G401.6 (cell line): ENCODE data around the gene EPHA7.

Experiments
- FAIRE-seq: peaks from 2 replicates; lab custom pipeline; 2012; peaks lifted over from hg19 to GRCh38; lab: Jason Lieb, UNC

The EPHA7 gene

DNA sequence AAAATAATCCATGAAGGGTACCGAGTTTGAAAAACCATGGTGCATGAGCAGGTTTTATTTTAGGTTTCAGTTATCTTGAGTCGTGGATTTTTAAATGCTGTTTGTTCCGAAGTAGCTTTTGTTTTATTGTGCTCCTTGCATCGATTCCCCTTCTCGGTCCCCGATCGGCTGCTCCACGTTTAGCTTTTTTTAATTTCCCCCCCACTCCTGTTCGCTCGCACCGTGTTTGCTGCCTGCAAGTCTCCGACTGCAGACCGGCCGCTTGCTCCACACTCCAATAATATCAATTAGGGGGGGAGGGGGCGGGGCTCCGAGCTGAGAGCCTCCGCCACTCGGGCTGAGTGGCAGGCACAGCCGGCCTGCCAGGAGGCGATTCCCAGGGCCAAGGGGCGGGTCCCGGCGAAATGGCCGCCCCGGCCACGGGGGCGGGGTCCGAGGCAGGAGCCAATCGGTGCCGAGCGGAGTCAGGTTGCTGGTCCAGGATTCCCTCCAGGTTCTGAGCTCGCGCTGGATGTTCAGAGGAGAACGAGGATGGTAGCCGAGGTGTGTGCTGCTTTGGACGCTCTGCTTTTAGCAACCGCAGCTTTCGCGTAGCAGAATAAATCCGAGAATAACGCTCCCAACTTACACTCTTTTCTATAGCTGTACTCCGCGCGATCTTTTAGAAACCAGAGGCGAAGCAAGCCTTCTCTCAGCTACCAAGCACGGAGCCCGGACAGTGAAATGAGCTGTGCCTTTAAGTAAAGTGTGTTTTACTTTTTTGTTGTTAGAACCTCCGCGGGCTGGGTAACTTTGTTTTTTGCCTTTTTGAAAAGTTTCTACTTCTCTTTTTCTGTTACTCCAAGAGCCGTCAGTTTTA lies at the start of gene EPHA7:
EPHA7 (minus strand) TSS at position 256 of the 859 bp plus-strand sequence; CDS start at position 38, 218 bp downstream.
- no peak for FAIRE-seq

DNA sequence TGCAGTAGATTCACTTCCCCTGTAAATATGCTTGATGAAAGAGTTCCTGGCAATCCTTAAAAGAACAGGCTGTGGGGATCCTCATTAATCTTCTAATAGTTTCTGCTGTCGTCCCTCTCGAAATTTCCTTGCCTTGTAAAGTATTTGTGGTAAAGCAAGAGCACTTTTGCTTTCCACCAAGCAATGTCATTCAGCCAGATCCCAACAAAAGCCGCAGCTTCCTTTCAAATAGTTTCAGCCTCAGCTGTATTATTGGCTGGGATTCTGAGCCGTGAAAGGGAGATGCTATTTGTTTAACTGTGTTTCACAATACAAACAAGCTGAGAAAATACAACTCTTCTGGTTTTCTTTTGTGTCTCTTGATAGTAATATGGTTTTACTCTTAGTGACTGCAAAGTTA lies 48.9 kb upstream of the EPHA7 start:
- FAIRE-seq = no peak

DNA sequence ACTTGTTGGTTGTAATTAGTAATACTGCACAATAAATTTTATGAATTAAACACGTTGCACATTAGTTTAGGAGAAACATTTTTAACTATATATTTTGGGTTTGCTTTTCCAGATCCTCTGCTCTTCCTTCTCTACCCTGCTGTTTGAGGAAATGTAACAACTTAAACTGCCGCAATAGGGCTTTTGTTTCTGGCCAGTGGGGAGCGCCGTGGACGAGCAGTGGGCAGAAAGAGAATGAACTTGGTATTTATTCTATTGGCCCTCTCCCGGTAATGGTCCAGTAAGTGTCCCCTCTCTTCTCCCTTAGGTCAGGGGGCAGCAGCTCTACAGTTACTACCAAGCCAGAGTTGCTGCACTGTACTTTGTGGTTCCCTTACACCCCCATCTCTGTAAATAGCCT lies 35.2 kb upstream of the EPHA7 start:
- no peak for FAIRE-seq

DNA sequence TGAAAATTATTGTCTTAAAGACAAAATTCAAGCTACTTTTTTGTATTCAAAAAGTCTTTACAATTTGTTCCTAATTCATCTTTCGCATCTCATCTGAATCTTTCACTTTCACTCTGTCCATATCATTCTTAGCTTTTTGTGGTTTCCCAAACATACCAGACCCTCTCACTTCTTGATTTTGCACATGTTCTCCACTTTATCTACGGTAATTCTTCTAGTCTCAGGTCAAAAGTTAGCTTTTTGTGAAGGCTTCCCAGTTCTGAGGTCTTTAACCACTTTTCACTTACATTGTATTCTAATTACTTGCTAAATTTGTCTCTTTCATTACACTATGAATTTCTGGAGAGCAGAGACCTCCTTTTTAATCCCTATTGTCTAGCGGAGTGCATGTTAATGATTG lies 34.6 kb upstream of the EPHA7 start:
- no peak for FAIRE-seq

DNA sequence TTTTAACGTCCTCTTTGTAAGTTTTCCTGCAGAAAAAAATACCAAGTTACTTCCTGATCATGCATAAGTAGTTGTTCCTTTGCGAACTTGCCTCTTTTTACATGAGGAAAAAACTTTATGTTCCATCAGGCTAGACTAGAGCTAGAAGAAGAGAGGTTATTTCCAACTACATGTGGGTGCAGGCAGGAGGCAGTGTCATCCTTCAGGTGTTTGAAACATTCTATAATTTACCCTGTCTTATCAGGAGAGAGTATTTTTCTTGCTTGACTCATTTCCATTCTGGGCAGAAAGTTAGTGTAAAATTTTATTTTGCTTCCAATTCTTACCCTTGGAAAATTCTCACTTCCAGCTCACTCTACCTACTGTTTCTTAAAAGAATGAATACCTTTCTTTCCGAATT lies 28.5 kb upstream of the EPHA7 start:
- no peak for FAIRE-seq

DNA sequence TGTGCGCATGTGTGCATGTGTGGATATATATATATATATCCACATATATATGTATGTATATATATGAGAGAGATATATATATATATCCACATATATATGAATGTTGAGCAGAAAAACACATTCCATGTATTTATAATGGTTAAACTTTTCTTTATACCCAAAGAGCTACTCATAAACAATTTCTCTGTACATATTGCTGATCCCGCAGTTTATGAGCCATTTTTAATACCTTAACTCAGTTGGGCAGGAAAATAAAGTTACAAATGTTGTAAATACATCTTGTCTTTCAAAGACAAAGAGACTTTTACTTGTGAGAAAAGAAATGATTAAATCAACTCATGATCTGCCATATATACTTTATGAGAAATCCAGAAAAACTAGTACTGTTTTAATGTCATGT lies 18.1 kb upstream of the EPHA7 start:
- FAIRE-seq = no peak

DNA sequence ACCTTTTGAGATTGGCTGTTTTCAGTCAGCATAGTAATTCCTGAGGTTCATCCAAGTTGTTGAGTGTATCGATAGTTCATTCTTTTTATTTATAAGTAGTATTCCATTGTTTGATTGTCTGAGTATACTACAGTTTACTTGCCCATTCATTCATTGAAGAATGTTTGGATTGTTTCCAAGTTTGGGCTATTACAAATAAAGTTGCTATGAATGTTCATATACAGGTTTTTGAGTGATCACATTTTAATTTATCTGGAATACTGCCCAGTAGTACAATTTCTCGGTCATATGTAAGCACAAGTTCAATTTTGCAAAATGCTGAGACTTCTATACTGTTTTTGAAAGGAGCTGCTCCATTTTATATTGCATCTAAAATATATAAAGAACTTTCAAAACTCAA lies 14.2 kb upstream of the EPHA7 start:
- no peak for FAIRE-seq

DNA sequence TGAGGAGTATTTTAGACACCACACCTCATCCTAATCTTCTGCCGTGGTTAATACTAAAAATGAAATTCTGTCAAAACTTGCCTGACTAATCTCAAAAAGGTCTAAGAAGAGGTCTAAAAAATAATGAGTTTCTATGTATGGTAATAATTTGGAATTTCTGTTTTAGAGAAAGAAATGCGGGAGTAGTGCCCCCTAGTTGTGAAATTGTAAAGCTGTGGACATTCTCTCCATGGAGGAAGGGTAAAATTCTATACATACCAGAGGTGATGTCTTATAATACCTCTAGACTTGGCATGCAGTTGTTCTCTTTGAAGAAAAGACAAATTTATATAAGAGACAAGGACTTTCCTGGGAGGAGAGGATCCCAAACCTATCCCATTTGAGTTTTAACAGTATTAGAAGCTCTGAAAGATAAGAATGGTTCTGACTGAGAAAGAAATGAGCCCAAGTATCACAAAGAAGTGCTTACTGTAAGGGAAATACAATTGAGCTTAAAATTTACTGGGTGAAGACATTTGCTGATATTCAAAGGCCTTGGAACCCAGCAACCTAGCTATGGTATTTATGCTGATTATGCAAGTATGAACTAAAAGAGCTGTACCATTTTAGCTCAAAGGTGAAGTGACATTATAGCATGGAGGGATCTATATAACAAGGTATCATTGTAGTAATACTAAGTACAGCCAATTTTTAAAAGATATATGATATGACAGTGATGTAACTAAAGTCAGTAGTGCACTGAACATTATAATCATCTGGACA lies 5.1 kb upstream of the EPHA7 start:
- no peak for FAIRE-seq

DNA sequence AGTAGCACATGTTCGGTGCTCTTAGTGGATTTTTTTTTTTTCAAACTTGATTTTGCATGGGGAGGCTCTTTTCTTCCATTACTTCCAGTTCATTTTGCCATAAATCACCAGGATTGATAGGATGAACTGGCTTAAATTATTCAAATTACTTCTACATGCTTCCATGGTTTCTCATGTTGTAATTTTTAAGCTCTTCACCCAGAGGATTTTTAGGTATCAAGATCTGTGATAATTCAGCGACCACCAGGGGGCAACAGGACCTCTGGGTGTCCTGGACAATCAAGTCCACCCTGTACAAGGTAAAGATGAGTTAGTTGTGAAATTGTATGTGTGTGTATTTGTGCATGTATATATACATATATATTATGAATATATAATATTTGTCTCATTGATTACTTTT lies 4.2 kb upstream of the EPHA7 start:
- no peak for FAIRE-seq

DNA sequence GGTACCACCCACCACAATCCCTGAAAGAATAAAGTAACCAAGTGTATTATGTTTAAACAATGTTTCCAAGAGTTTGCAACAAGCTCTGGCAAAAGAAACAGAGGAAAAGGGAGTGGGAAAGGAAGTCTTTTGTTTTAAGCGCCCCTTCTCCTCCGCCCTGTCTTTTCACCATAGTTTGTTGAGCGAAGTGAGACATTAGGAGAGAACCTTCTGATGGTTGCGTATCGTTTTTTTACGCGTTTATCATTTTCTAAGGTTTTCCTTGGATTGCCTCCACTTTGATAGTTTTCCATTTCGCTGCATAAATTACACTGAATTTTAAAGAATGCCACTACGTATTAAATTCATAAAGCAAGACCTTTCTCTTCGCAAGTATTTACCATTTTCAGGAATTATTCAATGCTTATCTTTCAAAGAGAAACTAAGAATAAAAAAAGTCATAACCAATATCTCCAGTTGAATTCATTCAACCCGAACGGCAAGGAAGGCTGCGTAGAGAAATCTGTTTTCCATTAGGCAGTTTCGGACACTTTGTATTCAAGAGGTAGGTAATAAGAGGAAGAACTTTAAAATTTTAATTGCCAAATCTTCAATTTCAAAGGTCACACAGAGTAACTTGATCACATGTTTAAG lies 920 bp upstream of the EPHA7 start:
- FAIRE-seq = no peak

DNA sequence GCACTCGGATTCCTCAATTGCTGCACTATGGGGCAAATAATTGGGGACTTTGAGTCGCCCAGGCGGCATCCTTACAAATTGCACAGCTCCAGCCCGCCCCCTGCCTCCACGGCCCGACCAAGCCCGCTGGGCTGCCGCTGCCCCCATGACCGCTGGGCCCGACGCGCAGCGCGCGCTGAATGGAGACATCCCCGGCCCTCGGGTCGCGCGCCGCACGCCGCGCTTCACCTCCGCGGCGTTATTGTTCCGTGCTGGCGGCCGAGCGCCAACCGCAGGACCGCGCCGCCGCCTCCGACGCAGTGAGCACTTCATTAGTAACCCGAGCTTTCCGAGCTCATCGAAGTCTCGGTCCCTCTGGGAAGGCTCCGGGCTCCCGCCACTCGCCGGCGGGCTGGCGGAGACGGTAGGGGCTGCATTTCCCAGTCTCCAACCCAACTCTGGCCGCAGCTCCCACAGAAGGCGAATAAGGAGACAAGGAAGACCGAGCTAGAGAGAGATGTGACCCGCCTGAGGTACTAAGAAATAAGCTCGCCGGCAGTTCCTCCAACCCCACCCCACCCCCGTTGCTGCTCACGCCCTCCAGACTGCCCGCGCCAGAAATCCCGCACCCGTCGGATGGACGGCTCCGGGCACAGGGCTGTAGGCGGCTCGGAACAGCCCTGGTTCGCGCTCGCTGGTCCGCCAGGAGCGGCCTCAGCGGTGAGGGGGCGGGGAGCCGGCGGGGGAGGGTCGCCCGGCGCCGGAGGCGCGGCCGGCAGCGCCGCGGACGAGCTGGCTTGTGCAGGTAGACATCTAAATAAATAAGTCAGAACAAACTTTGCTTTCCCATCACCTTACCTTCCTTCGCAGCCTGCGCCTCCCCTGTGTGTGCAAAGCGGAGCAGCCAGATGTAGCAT lies 703 bp downstream of the EPHA7 start:
- no peak for FAIRE-seq

DNA sequence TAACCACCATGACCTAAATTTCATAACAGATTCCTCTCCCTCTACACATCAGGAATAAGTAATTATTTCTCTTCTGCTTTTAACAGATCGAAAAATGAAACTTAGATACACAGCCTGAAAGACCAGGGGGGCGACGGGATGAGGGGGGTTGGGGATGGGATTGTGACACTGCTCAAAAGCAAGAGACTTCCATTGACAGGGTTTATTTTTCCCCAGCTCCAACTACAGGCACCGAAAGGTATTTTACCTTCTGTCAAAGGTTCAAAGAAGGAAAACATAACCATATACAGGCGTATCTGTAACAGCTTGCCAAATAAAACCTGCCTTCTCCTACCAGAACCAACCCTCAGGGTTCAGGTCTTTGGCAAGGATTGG lies 1.3 kb downstream of the EPHA7 start:
- no peak for FAIRE-seq

DNA sequence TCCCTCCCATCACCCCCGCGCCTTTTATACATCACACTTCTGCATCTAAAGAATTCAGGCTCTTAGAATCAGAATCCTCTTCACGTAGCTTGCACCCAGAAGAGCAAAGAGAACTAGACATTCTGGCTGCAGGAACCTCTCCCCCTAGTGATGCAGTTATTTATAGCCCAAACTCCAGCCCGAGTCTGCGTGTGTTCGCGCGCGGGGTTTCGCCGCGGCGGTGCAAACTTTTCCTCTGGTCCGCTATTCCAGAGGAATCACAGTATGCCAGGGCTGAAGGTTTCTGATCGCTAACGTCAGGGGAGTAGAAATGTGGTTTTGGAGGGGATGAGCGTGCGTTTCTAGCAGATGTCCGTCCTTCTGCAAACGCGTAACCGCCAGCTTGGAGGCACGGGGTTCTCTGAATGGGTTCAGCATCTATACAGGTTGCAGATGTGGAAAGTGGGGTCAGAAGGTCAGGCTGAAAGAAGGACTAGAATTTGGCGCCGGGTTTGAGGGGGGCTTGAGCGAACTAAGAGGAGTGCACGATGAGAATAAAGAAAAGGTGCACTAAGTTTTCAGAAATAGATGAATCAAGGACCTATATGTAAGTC lies 1.8 kb downstream of the EPHA7 start:
- FAIRE-seq = no peak

DNA sequence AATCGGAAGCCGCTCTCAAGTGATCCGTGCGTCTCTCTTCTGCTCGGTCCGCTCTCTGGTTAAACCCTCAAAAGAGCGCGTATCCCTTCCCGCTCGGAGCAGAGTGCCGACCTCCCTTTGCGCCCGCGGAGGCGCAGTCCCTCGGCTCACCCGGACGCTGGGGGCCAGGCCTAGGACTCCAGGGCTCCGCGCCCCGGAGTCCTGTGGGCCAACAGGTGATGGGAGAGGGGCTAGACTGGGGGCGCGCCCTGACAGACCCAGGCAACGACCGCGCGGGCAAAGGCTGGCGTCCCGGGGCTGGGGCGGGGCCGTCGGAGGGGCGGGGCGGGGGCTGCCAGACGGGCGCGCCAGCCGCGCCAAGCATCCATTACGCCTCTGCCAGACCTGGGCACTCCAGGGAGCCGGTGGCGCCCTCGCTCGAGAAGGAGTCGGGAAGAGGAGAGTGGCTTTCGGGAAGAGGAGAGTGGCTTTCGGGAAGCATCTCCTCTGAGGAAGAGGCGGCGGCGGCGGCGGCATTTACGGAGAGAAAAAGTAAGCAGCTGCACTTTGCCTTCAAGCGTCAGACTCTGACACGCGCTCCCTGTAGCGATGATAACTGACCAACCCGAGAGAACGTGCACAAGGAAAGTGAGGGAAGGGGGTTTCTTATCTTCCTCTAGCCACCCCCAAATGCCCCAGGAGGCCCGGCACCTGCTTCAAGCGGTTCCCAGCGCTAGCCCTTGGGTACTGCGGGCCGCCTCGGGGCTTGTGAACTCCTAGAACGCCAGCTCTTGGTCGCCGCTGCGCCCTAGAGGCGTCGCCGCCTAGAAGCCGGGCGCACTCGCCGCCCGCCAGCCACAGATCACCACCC lies 2.6 kb downstream of the EPHA7 start:
- FAIRE-seq = no peak

DNA sequence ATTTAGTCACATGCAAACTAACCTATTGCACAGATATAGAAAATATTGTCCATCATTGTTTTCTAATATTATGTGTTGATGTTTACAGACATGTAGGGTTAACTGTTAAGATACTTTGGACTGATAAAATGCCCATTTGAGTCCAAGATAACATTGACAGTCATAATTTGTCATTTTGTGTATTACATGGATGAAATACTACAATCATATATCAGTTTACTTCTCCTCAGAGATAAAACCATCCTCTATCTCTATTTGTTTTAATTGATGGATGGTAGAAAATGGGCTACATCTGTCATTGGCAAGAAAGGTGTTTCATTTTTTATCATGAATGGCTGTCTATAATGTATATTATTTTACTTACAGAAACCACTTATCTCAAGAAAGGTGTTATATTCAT lies 6.2 kb downstream of the EPHA7 start:
- FAIRE-seq = no peak

DNA sequence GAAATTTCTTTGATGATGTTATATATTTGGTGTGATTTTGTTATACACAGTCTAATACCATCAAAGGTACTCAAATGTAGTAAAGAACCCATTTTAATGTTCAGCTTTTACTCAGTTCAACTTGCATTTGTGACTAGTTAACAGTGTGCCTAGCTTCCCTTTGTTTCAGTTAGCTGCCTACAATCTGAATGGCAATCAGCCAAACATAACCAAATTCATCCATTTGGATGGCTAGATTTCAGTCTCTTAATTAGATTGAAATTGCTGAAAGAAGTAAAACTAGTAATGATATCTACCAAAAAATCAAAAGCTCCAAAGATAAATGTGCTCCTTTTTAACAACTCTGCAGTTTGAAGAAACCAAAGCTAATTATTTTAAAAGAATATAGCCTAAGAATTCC lies 6.9 kb downstream of the EPHA7 start:
- no peak for FAIRE-seq

DNA sequence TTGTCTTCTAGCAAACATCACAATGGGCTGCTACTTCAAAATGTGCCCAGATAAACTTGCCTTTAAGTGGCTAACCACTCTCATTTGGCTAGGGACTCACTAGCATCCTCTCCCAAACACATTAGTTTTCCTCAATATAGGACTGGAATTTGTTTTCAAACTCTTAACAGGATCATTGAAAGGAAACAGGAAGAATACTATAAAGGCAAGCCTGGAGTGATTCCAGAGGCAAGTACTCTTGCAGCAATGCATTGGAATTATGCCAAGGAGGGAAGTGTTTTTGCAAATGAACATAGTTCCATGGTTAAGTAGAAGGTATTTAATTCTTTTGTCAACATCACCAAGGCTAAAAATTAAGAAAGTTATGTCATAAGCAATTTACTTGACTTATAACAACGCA lies 12.2 kb downstream of the EPHA7 start:
- FAIRE-seq = no peak

DNA sequence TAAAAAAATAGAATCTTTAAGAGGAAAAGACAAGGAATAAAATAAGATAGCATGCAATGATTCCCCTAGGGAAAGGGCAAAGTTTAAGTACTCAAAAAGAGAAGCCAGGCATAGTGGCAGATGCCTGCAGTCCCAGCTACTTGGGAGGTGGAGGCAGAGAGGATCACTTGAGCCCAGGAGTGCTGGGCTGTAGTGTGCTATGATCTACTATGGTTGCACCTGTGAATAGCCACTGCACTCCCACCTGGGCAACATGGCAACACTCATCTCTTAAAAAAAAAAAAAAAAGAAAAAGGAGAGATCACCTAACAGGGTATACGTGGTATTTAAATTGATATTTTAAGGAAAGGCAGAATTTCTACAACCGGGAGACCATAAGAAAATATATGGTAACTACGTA lies 16.0 kb downstream of the EPHA7 start:
- FAIRE-seq = no peak

DNA sequence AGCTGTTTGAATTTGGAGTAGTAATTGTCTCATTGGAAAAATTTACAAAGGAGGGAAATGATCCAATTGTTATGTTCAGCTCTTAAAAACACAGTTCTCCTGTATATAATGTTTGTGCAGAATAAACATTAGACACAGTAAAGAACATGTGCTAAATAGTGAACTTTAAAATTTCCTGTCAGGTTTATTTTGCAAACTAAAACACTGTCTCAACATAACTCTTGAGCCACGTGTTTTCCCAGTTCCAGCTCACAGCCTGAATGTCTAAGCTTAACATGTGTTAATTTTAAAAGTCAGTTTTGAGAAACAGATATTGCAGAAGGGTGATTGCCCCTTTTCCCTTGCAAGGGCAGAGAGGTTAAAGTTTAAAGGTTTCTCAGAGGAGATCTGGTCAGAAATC lies 20.6 kb downstream of the EPHA7 start:
- no peak for FAIRE-seq

DNA sequence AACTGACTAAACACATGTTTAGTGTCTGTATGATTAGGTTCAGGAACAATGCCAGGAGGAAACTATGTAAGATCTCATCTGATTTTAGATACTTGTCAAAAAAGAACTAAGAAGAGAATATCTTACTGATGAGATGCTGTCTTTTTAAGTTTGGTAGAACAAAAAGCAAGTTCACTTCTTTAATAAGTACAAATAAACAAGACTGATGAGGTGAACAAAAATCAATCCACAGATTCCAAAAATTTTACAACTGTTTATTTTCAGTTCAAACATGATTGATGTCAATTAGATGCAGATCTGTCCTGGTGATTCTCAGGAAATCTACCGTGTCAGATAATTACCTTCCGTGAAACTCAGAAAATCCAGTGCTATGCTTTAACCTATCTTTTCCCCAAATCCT lies 24.9 kb downstream of the EPHA7 start:
- FAIRE-seq = no peak

DNA sequence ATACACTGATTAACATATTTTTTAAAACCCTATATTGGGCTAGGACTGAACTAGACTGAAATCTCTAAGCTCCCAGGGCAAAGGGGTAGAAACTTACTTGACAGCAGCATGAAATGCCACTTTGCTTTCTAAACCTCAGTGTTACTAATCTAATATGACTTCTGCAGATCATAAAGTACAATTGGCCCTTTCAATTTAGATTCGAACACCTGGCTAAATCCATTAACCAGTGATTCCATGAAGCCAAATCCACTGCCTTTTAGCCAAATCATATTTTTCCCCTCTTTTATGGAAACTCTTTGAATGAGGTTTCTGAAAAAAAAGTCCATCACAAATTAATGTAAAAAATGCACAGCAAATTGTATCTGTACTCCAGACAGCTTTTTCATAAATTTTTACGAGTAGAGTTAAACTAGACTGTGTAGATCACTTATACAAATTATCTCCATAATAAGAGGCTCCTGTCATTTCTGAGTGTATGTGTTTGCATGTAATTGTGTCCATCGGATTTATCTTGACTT lies 25.7 kb downstream of the EPHA7 start:
- FAIRE-seq = no peak
